ENCODE measurements around the gene EPB41.

GRCh38 chr1:29077155-29077554 lies 162.8 kb downstream of the EPB41 start:
- TF ChIP-seq CTCF (IDR thresholded peaks at IDR 0.05; ENCODE audit: low read depth, low read length) (no peak), POLR2A (IDR thresholded peaks at IDR 0.05; ENCODE audit: extremely low read depth, insufficient read length) (no peak), MAX (IDR thresholded peaks at IDR 0.05; ENCODE audit: low read depth, low read length) (no peak), MYC (IDR thresholded peaks at IDR 0.05; ENCODE audit: low read depth, low read length) (no peak)
